Activated T-helper 1 cell treated with anti-CD3 and anti-CD28 coated beads, Interleukin-12 subunit alpha, Interleukin-12 subunit beta, Interleukin-2, Interleukin-4 antibody, amounts not matched to agents 30 ng/mL and 10 ng/mL and 1 ng/mL, durations not matched to agents 14 hours and 24 hours and 36 hours (primary cell): ENCODE data around the gene CLDN9. TPM values are rescaled to one million over a fixed set of nuclear protein-coding genes. Genes with fewer than 3 reads are reported as not detected.

ENCODE experiments used
- DNase-seq: peaks from one replicate; pipeline ENCODE4 v3.0.0; 2021; ENCODE audit warnings: low spot score
- H3K27ac Mint-ChIP-seq: one replicate; pipeline ENCODE4 v1.8.0; 2021; ENCODE audit warnings: mild to moderate bottlenecking, mixed read lengths
- H3K27me3 Mint-ChIP-seq: one replicate; pipeline ENCODE4 v1.8.0; 2022; ENCODE audit warnings: mild to moderate bottlenecking, moderate library complexity, mixed read lengths; ENCODE audit not compliant: insufficient read depth
- H3K36me3 Mint-ChIP-seq: one replicate; pipeline ENCODE4 v1.8.0; 2021; ENCODE audit warnings: low read depth, mixed read lengths
- H3K4me1 Mint-ChIP-seq: one replicate; pipeline ENCODE4 v1.8.0; 2021; ENCODE audit warnings: low read depth, mixed read lengths
- H3K4me3 Mint-ChIP-seq: one replicate; pipeline ENCODE4 v1.8.0; 2021; ENCODE audit warnings: mild to moderate bottlenecking, moderate library complexity, mixed read lengths
- H3K9me3 Mint-ChIP-seq: one replicate; pipeline ENCODE4 v1.8.0; 2021; ENCODE audit warnings: mixed read lengths
- intact Hi-C: fragments of 100-400 bp; cut with micrococcal nuclease; formaldehyde crosslinking; loops from one replicate; pipeline ENCODE4 v1.15.1; 2024
- total RNA-seq: library from RNA; stranded (reverse); gene quantifications from 2 replicates; pipeline ENCODE4 v1.2.3, GENCODE V29; 2022

CLDN9 gene
- total RNA-seq, 1 donor from 2014 or later = not detected

GRCh38 chr16:2979669-2980226 is 33.0 kb upstream of the CLDN9 start:
- Mint-ChIP-seq H3K27me3 (peaks cover 4% of the 10 kb centered on the region), H3K36me3 (no peaks in the 10 kb centered on the region), H3K27ac (peak overlapping the region; percentile 87), H3K4me1 (peaks cover 4% of the 10 kb centered on the region), H3K9me3 (no peaks in the 10 kb centered on the region), H3K4me3 (peak overlapping the region; percentile 91)
- intact Hi-C loops = loop anchor here (1.0 kb wide), 1 partner anchor 25 kb away; no protein-coding TSS in a partner anchor
- peak; percentile 30 for DNase-seq

GRCh38 chr16:2980227-2981176 is 32.2 kb upstream of the CLDN9 start, which contains the start of gene PKMYT1:
Gene PKMYT1, minus strand, starts transcription at chr16:2980446. Its CDS starts 789 bp downstream, at chr16:2979657.
- DNase-seq = peak; percentile 97
- H3K4me3 Mint-ChIP-seq = peak within 1 kb of the TSS; percentile 91
- H3K27me3 Mint-ChIP-seq = peaks cover 4% of the 10 kb centered on the region
- peak within 1 kb of the TSS; percentile 87 for H3K27ac Mint-ChIP-seq
- peaks cover 4% of the 10 kb centered on the region for H3K4me1 Mint-ChIP-seq
- intact Hi-C loops = loop anchor here (1.0 kb wide), 1 partner anchor 24 kb away; no protein-coding TSS in a partner anchor
- no peaks in the 10 kb centered on the region for H3K9me3 Mint-ChIP-seq
- no peaks in the 10 kb centered on the region for H3K36me3 Mint-ChIP-seq

GRCh38 chr16:2981177-2981898 is 31.4 kb upstream of the CLDN9 start:
- peak overlapping the region; percentile 80 for H3K4me3 Mint-ChIP-seq
- no peaks in the 10 kb centered on the region for H3K36me3 Mint-ChIP-seq
- peaks cover 4% of the 10 kb centered on the region for H3K4me1 Mint-ChIP-seq
- peak overlapping the region; percentile 81 for H3K27ac Mint-ChIP-seq
- H3K27me3 Mint-ChIP-seq = peaks cover 5% of the 10 kb centered on the region
- intact Hi-C loops = no loop called here
- H3K9me3 Mint-ChIP-seq = no peaks in the 10 kb centered on the region
- DNase-seq = no peak

- intact Hi-C loops = loop anchor here (2.0 kb wide), 1 partner anchor 13 kb away; the partner anchor contains the start of gene PAQR4
- Mint-ChIP-seq H3K4me1 (peaks cover 4% of the 10 kb centered on the region), H3K4me3 (peak overlapping the region; percentile 80), H3K9me3 (no peaks in the 10 kb centered on the region), H3K27me3 (peaks cover 6% of the 10 kb centered on the region), H3K36me3 (no peaks in the 10 kb centered on the region), H3K27ac (peak overlapping the region; percentile 81)
- no peak for DNase-seq
These were observed 30.8 kb upstream of the CLDN9 start for GRCh38 chr16:2981899-2982250.

GRCh38 chr16:2982402-2982801 is 30.3 kb upstream of the CLDN9 start:
- H3K4me3 Mint-ChIP-seq = peak overlapping the region; percentile 16
- H3K9me3 Mint-ChIP-seq = no peaks in the 10 kb centered on the region
- no peak overlapping the region for H3K27ac Mint-ChIP-seq
- intact Hi-C loops = loop anchor here (2.0 kb wide), 1 partner anchor 14 kb away; the partner anchor contains the start of gene PAQR4
- H3K4me1 Mint-ChIP-seq = peaks cover 4% of the 10 kb centered on the region
- peaks cover 6% of the 10 kb centered on the region for H3K27me3 Mint-ChIP-seq
- no peaks in the 10 kb centered on the region for H3K36me3 Mint-ChIP-seq
- DNase-seq = no peak

GRCh38 chr16:2983706-2984136 is 29.0 kb upstream of the CLDN9 start:
- intact Hi-C loops = loop anchor here (1.0 to 2.0 kb wide), 2 partner anchors 15 to 22 kb away; partner anchors contain the start of gene PAQR4
- H3K4me3 Mint-ChIP-seq = peak overlapping the region; percentile 49
- DNase-seq = peak; percentile 61
- no peaks in the 10 kb centered on the region for H3K9me3 Mint-ChIP-seq
- peaks cover 6% of the 10 kb centered on the region for H3K27me3 Mint-ChIP-seq
- H3K36me3 Mint-ChIP-seq = no peaks in the 10 kb centered on the region
- peaks cover 4% of the 10 kb centered on the region for H3K4me1 Mint-ChIP-seq
- no peak overlapping the region for H3K27ac Mint-ChIP-seq

GRCh38 chr16:2985462-2985861 is 27.3 kb upstream of the CLDN9 start:
- Mint-ChIP-seq H3K4me3 (no peak overlapping the region), H3K27me3 (peaks cover 11% of the 10 kb centered on the region), H3K4me1 (peaks cover 4% of the 10 kb centered on the region), H3K27ac (no peak overlapping the region), H3K9me3 (no peaks in the 10 kb centered on the region), H3K36me3 (no peaks in the 10 kb centered on the region)
- DNase-seq = no peak
- intact Hi-C loops = no loop called here

- no peak overlapping the region for H3K4me3 Mint-ChIP-seq
- H3K9me3 Mint-ChIP-seq = no peaks in the 10 kb centered on the region
- DNase-seq = no peak
- no peaks in the 10 kb centered on the region for H3K36me3 Mint-ChIP-seq
- H3K27ac Mint-ChIP-seq = no peak overlapping the region
- peaks cover 4% of the 10 kb centered on the region for H3K4me1 Mint-ChIP-seq
- H3K27me3 Mint-ChIP-seq = peaks cover 11% of the 10 kb centered on the region
- intact Hi-C loops = no loop called here
These were observed 26.8 kb upstream of the CLDN9 start for GRCh38 chr16:2985893-2986355.

GRCh38 chr16:2986623-2987188 is 26.0 kb upstream of the CLDN9 start:
- no peaks in the 10 kb centered on the region for H3K36me3 Mint-ChIP-seq
- DNase-seq = no peak
- intact Hi-C loops = no loop called here

GRCh38 chr16:2987286-2987685 is 25.4 kb upstream of the CLDN9 start:
- Mint-ChIP-seq H3K27ac (no peak overlapping the region), H3K4me3 (no peak overlapping the region), H3K9me3 (no peaks in the 10 kb centered on the region), H3K4me1 (no peaks in the 10 kb centered on the region), H3K27me3 (peaks cover 11% of the 10 kb centered on the region), H3K36me3 (no peaks in the 10 kb centered on the region)
- intact Hi-C loops = no loop called here
- DNase-seq = no peak

More at GRCh38 chr16:2986623-2987188, 26.0 kb upstream of the CLDN9 start:
- H3K4me3 Mint-ChIP-seq = no peak overlapping the region
- no peaks in the 10 kb centered on the region for H3K9me3 Mint-ChIP-seq
- H3K27ac Mint-ChIP-seq = no peak overlapping the region
- H3K4me1 Mint-ChIP-seq = peaks cover 3% of the 10 kb centered on the region
- H3K27me3 Mint-ChIP-seq = peaks cover 11% of the 10 kb centered on the region

GRCh38 chr16:2987833-2988232 is 24.9 kb upstream of the CLDN9 start:
- no peak for DNase-seq
- Mint-ChIP-seq H3K4me3 (no peak overlapping the region), H3K27ac (no peak overlapping the region), H3K9me3 (no peaks in the 10 kb centered on the region), H3K4me1 (no peaks in the 10 kb centered on the region), H3K36me3 (no peaks in the 10 kb centered on the region), H3K27me3 (peaks cover 9% of the 10 kb centered on the region)
- intact Hi-C loops = no loop called here

GRCh38 chr16:2988590-2989099 is 24.1 kb upstream of the CLDN9 start:
- Mint-ChIP-seq H3K4me3 (no peak overlapping the region), H3K36me3 (no peaks in the 10 kb centered on the region), H3K27ac (no peak overlapping the region), H3K9me3 (no peaks in the 10 kb centered on the region), H3K27me3 (peaks cover 9% of the 10 kb centered on the region), H3K4me1 (no peaks in the 10 kb centered on the region)
- intact Hi-C loops = no loop called here
- DNase-seq = no peak
